ENCODE data around the gene GPR17.

GPR17 gene

DNA sequence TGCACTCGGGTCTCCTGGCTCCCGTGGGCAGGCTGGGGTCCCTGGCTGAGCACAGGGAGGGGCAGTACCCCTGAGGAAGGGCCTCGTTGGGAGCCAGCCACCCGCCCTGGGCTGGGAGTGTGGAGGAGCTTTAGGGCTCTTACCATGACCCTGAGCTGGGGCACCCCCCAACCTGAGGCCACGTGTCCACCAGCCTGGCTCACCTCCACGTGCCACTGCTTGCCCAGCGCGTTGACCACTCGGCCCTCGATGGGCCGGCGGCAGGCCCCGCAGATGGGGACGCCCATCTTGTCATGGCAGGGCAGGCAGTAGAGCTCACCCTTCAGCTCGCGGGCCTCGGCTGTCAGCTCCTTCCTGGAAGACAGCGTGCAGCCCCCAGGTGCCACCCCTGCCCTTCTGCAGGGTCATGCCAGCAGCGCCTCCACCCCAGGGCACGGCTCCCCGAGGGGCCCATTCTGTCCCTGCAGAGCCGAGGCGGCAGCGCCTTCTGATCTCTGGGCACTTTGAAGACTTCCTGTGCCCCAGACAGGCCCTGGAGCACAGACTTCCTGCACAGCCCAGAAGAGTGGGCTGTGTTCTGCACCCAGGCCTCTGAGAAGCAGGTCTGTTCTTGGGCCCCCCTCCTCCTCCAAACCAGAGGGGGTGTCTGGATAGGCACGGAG lies 4.0 kb upstream of the GPR17 start:
- no peak for DNase-seq (ENCODE audit: low spot score)

- DNase-seq (ENCODE audit: low spot score), result no peak
Observed at GRCh38 chr2:127642706-127643438, 3.1 kb upstream of the GPR17 start.

DNA sequence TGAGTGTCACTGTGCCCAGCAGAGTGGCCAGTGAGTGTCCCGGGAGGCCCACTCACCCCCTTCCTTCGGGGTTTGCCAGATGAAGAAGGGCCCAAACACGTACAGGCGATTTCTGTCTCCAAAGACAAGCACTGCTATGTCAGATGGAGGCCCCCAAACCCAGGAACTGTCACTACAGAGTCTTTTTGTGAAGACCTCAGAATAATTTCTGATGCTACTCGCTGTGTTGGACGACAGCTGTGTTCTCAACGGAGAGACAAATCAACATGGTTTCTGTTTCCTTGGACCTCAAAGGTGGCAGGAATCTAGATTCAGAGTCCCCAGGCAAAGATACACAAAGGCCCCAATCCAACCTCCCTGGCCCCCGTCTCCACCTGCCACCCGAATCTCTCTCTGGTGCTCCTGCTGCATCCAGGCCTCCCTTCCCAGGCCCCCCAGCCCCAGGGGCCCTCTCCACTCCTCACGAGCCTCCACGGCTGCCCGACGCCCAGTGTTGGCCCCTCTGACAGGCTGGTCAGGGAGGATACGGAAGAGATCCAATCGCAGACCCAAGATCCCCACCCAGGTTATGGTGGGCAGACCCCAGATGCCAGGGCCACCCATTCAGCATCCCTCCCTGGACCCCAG lies 2.4 kb upstream of the GPR17 start:
- DNase-seq (ENCODE audit: low spot score), result no peak

DNA sequence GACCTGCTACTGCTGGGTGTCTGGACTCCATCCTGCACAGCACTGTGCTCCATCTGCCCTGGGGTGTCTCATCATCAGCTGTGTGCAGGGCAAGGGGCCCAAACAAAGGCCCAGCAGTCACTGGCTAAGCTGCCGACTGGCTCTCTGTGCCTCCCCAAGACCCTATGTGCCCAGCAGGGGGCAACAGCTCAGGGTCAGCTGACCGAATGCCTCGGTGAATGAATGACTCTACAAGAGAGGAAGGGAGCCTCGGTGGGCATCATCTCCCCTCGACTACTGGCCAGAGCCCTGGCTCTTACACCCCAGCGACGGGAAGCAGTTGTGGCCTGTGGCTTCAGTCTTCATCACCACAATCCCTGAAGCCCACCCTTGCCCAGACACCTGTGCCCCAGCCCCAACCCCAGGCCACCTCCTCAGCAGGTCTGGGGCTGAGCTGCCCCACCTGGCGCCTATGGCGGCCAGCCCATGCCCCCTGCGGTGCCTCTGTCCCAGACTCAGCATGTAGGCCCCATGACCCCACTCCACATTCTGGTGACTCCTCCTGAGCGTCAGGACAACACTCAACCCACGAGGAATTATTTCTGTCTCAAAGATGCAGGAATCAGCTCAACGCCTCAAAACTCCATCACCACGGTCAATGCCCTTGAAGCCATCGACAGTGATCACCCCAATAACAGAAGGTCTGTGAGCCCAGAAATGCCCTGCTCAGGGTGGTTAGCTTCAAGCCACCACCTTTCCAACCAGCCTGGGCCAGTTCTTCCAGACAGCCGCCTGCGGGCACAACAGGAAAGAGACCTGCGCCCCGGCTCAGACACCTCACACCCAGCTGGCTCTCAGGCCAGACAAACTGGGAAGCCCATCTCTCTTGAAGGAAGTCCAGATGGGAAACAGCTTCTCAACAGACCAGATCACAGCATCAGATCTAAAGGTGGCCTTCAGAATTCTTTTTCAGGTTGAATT lies 1.6 kb upstream of the GPR17 start:
- no peak for DNase-seq (ENCODE audit: low spot score)

DNA sequence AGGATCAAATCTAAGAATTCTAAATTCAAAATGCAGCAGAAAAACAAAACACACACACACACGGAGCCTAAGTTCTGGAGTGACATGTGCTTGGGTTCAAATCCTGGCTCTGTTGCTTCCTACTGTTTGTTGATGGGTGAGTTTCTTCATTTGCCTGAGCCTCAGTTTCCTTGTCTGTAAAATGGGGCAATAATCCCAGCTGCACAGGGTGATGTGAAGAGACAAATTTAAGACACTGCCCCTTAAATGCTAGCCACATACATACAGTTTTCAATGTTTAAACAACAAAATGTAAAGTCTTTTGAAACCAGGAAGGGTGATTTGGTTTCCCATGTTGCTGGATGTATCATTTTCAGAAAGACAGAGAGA lies 943 bp upstream of the GPR17 start:
- no peak for DNase-seq (ENCODE audit: low spot score)

- no peak for DNase-seq (ENCODE audit: low spot score)
Observed at GRCh38 chr2:127646487-127647241, 711 bp downstream of the GPR17 start.

DNA sequence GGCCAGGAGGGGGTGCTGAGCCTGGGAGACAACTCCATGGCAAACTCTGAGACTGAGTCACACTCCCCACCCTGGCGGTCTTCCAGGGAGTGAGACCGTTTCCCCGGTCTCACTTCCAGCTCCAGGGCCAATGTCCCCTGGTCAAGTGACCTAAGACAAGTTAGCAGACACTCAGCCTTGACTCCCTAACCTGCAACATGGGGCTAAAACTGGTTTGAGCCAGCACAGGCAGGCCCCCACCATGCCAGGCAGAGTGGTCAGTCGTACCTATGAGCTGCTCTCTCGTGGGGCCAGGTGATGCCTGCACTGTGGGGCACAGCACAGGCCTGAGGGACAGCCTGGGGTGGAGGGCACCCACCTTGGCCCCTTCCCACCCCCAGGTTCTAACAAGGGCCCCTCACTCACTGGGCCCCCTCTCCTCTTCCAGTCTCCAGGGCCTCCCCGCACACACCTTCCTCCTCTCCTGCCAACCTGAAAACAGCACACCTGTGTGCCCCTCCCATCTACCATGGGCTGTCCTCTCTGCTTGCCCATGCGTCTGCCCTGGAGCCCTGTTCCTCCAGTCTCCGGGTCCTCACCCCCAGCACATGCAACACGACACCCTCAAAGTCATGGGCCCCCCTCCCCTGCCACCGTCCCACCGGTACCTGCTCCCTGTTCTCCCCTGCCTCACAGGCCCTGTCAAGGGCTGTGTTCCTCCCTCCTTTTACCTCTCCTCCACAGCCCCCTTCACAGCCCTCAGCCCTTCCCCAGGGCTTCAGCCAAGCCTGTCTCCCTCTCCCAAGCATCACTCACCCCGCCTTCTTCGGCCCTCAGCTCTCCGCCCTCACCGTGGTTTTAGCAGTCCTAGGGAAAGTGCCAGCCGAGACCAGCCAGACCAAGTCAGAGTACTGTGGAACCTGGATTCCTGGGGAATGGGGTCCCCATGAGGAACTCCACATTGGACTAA lies 1.6 kb downstream of the GPR17 start:
- DNase-seq (ENCODE audit: low spot score), result no peak

GRCh38 chr2:127648321-127648720 lies 2.4 kb downstream of the GPR17 start:
- no peak for DNase-seq (ENCODE audit: low spot score)

DNA sequence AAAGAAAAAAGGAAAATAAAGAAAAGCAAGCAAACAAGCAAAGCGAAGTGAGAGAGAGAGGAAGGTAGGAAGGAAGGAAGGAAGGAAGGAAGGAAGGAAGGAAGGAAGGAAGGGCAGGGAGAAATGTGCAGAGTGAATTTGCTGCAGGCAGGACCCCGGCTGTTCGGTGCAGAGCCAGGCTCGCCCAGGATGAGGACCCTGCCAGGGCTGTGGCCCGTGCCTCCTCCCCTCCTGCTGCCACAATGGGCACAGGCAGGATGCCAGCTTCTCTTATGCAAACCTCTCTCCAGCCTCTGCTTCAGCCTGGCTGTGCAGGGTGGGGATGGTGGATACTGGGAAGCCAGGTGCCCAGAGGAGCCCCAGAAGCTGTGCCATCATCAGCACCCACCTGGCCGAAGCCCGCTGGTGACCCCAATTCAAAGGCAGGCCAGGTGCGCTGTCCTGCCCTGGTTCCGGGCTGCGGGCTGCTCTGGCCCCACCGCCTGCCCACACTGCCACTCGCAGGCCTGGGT lies 3.2 kb downstream of the GPR17 start:
- DNase-seq (ENCODE audit: low spot score), result no peak

DNA sequence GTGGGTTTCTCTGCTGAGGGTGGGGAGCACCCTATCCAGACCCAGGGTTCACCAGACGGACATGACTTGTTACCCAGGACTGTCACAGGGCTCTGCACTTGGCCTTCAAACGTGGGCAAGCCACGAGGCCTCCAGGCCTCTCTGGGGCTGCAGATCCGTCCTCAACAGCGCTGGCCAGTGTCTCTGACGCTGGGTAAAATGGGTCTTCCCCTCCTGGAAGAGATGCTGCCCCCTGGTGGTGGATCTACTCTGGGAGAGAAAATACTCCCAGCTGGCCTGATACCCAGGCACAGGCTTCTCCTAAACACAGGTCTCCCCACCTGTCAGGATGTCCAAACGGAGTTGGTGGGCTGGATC lies 3.7 kb downstream of the GPR17 start:
- DNase-seq (ENCODE audit: low spot score), result peak; percentile 71

GRCh38 chr2:127650041-127650784 lies 4.3 kb downstream of the GPR17 start:
- no peak for DNase-seq (ENCODE audit: low spot score)

DNA sequence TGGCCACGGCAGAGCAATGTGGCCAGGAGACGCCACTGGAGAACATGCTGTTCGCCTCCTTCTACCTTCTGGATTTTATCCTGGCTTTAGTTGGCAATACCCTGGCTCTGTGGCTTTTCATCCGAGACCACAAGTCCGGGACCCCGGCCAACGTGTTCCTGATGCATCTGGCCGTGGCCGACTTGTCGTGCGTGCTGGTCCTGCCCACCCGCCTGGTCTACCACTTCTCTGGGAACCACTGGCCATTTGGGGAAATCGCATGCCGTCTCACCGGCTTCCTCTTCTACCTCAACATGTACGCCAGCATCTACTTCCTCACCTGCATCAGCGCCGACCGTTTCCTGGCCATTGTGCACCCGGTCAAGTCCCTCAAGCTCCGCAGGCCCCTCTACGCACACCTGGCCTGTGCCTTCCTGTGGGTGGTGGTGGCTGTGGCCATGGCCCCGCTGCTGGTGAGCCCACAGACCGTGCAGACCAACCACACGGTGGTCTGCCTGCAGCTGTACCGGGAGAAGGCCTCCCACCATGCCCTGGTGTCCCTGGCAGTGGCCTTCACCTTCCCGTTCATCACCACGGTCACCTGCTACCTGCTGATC lies 4.9 kb downstream of the GPR17 start:
- DNase-seq (ENCODE audit: low spot score), result no peak

DNA sequence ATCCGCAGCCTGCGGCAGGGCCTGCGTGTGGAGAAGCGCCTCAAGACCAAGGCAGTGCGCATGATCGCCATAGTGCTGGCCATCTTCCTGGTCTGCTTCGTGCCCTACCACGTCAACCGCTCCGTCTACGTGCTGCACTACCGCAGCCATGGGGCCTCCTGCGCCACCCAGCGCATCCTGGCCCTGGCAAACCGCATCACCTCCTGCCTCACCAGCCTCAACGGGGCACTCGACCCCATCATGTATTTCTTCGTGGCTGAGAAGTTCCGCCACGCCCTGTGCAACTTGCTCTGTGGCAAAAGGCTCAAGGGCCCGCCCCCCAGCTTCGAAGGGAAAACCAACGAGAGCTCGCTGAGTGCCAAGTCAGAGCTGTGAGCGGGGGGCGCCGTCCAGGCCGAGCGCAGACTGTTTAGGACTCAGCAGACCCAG lies 5.4 kb downstream of the GPR17 start:
- no peak for DNase-seq (ENCODE audit: low spot score)

GRCh38 chr2:127651971-127652550 lies 6.1 kb downstream of the GPR17 start:
- DNase-seq (ENCODE audit: low spot score), result no peak

- DNase-seq (ENCODE audit: low spot score), result no peak
Observed at GRCh38 chr2:127652786-127653357, 6.9 kb downstream of the GPR17 start.

- DNase-seq (ENCODE audit: low spot score), result no peak
Observed at GRCh38 chr2:127653421-127654083, 7.6 kb downstream of the GPR17 start.

DNA sequence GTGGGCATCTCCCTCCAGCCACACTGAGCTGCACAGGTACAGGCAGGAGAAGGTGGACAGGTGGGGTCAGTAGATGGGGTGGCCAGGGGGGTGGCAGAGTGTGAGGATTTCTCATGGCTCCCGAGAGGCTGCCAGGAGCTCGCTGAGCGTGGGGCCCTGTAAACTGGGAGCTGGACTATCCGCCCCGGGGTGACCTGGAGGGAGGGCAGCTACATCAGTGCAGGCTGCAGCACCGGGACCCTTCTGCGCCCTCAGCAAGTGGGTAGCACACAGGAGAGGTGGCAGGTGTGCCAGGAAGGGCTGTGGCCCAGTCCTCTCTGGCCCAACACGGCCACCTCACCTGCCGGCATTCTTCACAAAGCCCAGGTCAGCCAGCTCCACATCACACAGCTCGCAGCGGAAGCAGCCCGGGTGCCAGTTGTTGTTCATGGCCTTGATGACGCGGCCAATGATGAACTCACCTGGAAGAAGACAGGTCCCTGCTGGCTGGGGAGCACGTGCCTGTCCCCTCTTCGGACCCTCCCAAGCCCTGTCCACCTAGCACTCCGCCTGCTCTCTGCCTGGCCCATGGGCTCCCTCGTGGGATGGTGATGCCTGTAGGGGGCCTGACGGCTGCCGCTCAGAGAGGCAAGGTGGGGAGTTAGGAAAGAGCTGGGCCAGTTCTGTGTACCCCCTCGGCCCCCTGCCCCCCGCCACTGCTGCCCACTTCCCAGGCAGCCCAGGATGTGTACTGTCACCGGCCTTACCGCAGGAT lies 8.3 kb downstream of the GPR17 start:
- DNase-seq (ENCODE audit: low spot score), result no peak

Data from hematopoietic multipotent progenitor cell treated with erythropoietin and hydrocortisone succinate and interleukin-3 and kit ligand, for 17 days (in vitro differentiated cells).